CD4-positive, alpha-beta T cell treated with Interleukin-15 for 4 hours (primary cell): Measurements from ENCODE around the gene ZCCHC9.
A peak's percentile ranks its signal among the peaks of the same experiment; 100 is the strongest.
"Not testable (repeated sequence)": the region's sequence is repeated elsewhere in the genome, so short reads cannot be mapped to it uniquely, and the experiment has no call there.

Experiments used
- DNase-seq: peaks from one replicate; pipeline ENCODE4 v3.0.0-alpha.2; 2020; ENCODE audit warnings: low spot score

Gene ZCCHC9

GRCh38 chr5:81301271-81302015 is at the start of gene ZCCHC9:
ZCCHC9 (plus strand) TSS chr5:81301587; CDS start chr5:81304758, 3,171 bp downstream.
- DNase-seq = peak; percentile 91

GRCh38 chr5:81251922-81252321 is 49.5 kb upstream of the ZCCHC9 start:
- DNase-seq = no peak

GRCh38 chr5:81252904-81253303 is 48.5 kb upstream of the ZCCHC9 start:
- DNase-seq = no peak

GRCh38 chr5:81253875-81254274 is 47.5 kb upstream of the ZCCHC9 start:
- no peak for DNase-seq

GRCh38 chr5:81254886-81255559 is 46.4 kb upstream of the ZCCHC9 start:
- no peak for DNase-seq

- no peak for DNase-seq
These were observed 44.6 kb upstream of the ZCCHC9 start for GRCh38 chr5:81256766-81257165.

- DNase-seq = not testable (repeated sequence)
These were observed 38.6 kb upstream of the ZCCHC9 start for GRCh38 chr5:81262796-81263195.

- DNase-seq = no peak
These were observed 36.3 kb upstream of the ZCCHC9 start for GRCh38 chr5:81265101-81265500.

- no peak for DNase-seq
These were observed 32.7 kb upstream of the ZCCHC9 start for GRCh38 chr5:81268521-81269196.

GRCh38 chr5:81269751-81270393 is 31.5 kb upstream of the ZCCHC9 start:
- no peak for DNase-seq

- not testable (repeated sequence) for DNase-seq
These were observed 30.9 kb upstream of the ZCCHC9 start for GRCh38 chr5:81270394-81271027.

GRCh38 chr5:81283976-81284375 is 17.4 kb upstream of the ZCCHC9 start:
- DNase-seq = no peak

- no peak for DNase-seq
These were observed 15.2 kb upstream of the ZCCHC9 start for GRCh38 chr5:81286059-81286617.

GRCh38 chr5:81288021-81288433 is 13.4 kb upstream of the ZCCHC9 start:
- no peak for DNase-seq

GRCh38 chr5:81290146-81290545 is 11.2 kb upstream of the ZCCHC9 start:
- no peak for DNase-seq

- no peak for DNase-seq
These were observed 9.3 kb upstream of the ZCCHC9 start for GRCh38 chr5:81292130-81292529.

- not testable (repeated sequence) for DNase-seq
These were observed 7.4 kb upstream of the ZCCHC9 start for GRCh38 chr5:81294021-81294420.

- no peak for DNase-seq
These were observed 3.9 kb upstream of the ZCCHC9 start for GRCh38 chr5:81297531-81297930.

GRCh38 chr5:81300921-81301270 is 491 bp upstream of the ZCCHC9 start:
- no peak for DNase-seq

GRCh38 chr5:81302596-81302995 is 1.2 kb downstream of the ZCCHC9 start:
- DNase-seq = no peak

- DNase-seq = no peak
These were observed 2.2 kb downstream of the ZCCHC9 start for GRCh38 chr5:81303563-81303962.

GRCh38 chr5:81305785-81306184 is 4.4 kb downstream of the ZCCHC9 start:
- DNase-seq = no peak
